ENCODE data around the gene ZC3H4. TPM values are rescaled to one million over a fixed set of nuclear protein-coding genes. Genes with fewer than 3 reads are reported as not detected.

ZC3H4 gene
- total and polyA plus RNA-seq, 10 of the 15 experiments (the other 5 are each of a cell fraction or from before 2014, with no cell fraction given): 5.1 to 86.3 (median 15.5) TPM

DNA sequence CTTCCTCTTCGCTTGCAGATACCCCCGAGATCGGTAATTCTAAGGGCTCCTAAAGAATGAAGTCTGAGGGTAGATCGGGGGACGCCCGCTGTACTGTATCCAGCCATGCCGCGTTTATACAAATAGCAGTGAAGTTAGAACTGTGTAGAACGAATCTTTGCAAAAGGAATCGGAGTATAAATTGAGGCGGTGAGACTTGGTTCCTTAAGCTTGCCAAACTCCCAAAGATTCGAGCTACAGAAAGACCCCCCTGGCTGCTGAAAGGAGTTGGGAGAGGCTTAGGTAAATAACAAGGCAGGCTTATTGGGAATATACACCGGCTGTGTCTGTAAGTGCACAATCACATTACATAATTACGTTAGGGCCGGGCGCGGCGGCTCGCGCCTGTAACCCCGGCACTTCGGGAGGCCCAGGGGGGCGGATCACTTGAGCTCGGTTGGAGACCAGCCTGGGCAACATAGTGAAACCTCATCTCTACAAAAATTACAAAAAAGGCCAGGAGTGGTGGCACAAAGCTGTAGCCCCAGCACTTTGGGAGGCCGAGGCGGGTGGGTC is 77.4 kb downstream of the ZC3H4 start:
- ATAC-seq (peak; percentile 32), DNase-seq (ENCODE audit: low read depth, low spot score) (no peak)

More for the DNA sequence above, 77.4 kb downstream of the ZC3H4 start:
- Histone ChIP-seq H3K9ac (ENCODE audit: control insufficient read depth, insufficient read depth, low read length) (peak overlapping the region; percentile 46), H3K79me2 (ENCODE audit: control insufficient read depth, insufficient read depth, low read length) (no peaks in the 10 kb centered on the region), H4K20me1 (ENCODE audit: control insufficient read depth, insufficient read depth) (no peaks in the 10 kb centered on the region), H3K36me3 (ENCODE audit: control insufficient read depth in 2 of 2, insufficient read depth in 2 of 2, low read length in 1 of 2) (no peaks in the 10 kb centered on the region), H3K27ac (ENCODE audit: control insufficient read depth, insufficient read depth) (no peak overlapping the region), H3K4me3 (peak overlapping the region; percentile 77), H3K4me2 (ENCODE audit: control insufficient read depth, insufficient read depth) (peak overlapping the region; percentile 97), H3K9me3 (replicated peaks; ENCODE audit: control insufficient read depth, insufficient read depth, low read length) (no peaks in the 10 kb centered on the region), H3K27me3 (replicated peaks in 1 of 2; ENCODE audit: control insufficient read depth in 2 of 2, insufficient read depth in 2 of 2, low read length in 1 of 2) (no peaks in the 10 kb centered on the region; a peak in 1 of 4 replicates), H2AFZ (ENCODE audit: control insufficient read depth, low read depth, low read length) (peak overlapping the region; percentile 85), H3K4me1 (ENCODE audit: control insufficient read depth, insufficient read depth, low read length) (peaks cover 6% of the 10 kb centered on the region; the same call in 1 of the 2 replicates)
- intact Hi-C loops (cut with micrococcal nuclease; ENCODE audit: unreplicated experiment) (loop anchor here (2.0 to 10.0 kb wide), 2 partner anchors 89 to 209 kb away; no protein-coding TSS in a partner anchor), in situ Hi-C loops (cut with MboI) (no loop called here)
- CTCF ChIA-PET: interaction anchor here (0.6 to 4.8 kb wide), 30 partner anchors 8 to 1408 kb away, joined by 3 to 67 read pairs (median 5); partner anchors contain the start of genes CCDC9, SAE1 and ZC3H4
- POLR2A ChIA-PET: interaction anchor here (0.6 to 2.5 kb wide), 5 partner anchors 12 to 252 kb away, joined by 3 to 10 read pairs (median 3); partner anchors contain the start of gene TMEM160
- TF ChIP-seq SMARCA5 (IDR thresholded peaks at IDR 0.05): no peak
- no peak for TF ChIP-seq MYB (IDR thresholded peaks at IDR 0.05; ENCODE audit: borderline replicate concordance, low read depth, low read length)
- 0 out of 2 replicates have a peak, but pooled peaks have one; percentile 21 for TF ChIP-seq BACH1 (IDR thresholded peaks at IDR 0.05; ENCODE audit: borderline replicate concordance)
- TF ChIP-seq KAT2A (conservative IDR thresholded peaks at IDR 0.05; ENCODE audit: control insufficient read depth, low read depth, low read length): no peak
- TF ChIP-seq, protein P1, sequence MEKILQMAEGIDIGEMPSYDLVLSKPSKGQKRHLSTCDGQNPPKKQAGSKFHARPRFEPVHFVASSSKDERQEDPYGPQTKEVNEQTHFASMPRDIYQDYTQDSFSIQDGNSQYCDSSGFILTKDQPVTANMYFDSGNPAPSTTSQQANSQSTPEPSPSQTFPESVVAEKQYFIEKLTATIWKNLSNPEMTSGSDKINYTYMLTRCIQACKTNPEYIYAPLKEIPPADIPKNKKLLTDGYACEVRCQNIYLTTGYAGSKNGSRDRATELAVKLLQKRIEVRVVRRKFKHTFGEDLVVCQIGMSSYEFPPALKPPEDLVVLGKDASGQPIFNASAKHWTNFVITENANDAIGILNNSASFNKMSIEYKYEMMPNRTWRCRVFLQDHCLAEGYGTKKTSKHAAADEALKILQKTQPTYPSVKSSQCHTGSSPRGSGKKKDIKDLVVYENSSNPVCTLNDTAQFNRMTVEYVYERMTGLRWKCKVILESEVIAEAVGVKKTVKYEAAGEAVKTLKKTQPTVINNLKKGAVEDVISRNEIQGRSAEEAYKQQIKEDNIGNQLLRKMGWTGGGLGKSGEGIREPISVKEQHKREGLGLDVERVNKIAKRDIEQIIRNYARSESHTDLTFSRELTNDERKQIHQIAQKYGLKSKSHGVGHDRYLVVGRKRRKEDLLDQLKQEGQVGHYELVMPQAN (conservative IDR thresholded peaks at IDR 0.05): no peak
- RAD21 ChIA-PET (ENCODE audit: unreplicated experiment): interaction anchor here (0.5 to 2.5 kb wide), 11 partner anchors 10 to 238 kb away, joined by 3 to 15 read pairs (median 5); partner anchors contain the start of gene SAE1
- BruUV-seq (replicated peaks): TSS peak; percentile 72
- WGBS (ENCODE audit: insufficient coverage, insufficient replicate concordance, low lambda C conversion rate, missing lambda C conversion rate): 33% methylated on average over 26 of the region's 26 CpGs
- no peak for FAIRE-seq
- SMC1A ChIA-PET (ENCODE audit: uncharacterized antibody, unreplicated experiment): interaction anchor here (0.8 to 2.1 kb wide), 8 partner anchors 11 to 208 kb away, joined by 3 to 7 read pairs (median 4); partner anchors contain the start of gene AP2S1

Data from GM12878 (cell line).